GM10847 (cell line): ENCODE data around the gene RHBDL1.

Experiments used
- POLR2A ChIP-seq: IDR thresholded peaks from 2 replicates; pipeline ENCODE4 v1.6.1; 2011; ENCODE audit not compliant: insufficient read length; ENCODE audit errors: extremely low read depth

The RHBDL1 gene

DNA sequence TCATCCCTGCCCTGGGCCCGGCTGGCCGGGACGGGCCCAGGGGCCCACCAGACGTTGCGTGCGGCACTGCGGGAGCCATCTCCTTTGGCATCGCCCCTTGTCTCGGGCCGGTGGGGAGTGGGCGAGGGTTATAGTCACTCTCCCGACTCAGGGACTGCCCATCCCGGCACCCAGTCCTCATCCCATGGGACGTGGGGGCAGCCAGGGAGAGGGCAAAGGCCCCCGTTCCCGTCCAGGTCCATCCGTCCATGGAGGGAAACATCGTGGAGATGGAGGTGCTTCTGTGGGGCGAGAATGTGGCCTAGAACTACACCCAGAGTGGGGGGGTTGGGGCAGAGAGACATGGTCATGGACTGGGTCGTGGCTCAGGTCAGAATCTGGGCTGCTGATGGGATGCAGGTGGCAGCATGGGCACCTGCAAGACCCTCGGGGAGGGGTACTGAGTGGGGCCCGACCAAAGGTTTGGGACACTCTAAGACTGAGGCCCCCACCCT lies 28.7 kb upstream of the RHBDL1 start:
- no peak for TF ChIP-seq POLR2A

DNA sequence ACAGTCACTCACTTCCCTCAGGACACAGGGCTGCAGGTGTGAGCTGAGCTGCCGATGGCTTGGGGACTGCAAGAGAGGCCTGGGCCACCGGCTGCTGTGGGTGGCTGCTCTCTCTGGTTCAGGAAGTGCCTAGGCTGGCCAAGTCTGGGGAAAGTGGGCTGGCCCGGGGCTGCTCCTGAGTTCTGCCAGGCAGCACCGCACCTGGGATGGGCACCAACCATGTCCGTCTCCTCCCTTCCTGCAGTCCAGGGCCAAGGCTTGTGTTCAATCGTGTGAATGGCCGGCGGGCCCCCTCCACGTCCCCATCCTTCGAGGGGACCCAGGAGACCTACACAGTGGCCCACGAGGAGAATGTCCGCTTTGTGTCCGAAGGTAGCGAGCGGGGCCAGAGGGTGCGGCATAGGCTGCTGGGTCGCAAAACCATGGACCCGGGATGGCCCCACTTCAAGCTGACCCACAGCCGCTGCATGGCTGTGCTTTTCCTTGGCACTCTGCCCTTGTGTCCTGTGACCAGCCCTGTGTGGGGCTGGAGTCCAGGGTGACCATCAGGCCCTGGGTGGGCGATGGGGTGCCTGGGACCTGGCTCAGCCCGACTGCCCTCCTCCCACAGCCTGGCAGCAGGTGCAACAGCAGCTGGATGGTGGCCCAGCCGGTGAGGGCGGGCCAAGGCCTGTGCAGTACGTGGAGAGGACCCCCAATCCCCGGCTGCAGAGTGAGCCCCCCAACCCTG lies 28.1 kb upstream of the RHBDL1 start:
- TF ChIP-seq POLR2A: no peak

DNA sequence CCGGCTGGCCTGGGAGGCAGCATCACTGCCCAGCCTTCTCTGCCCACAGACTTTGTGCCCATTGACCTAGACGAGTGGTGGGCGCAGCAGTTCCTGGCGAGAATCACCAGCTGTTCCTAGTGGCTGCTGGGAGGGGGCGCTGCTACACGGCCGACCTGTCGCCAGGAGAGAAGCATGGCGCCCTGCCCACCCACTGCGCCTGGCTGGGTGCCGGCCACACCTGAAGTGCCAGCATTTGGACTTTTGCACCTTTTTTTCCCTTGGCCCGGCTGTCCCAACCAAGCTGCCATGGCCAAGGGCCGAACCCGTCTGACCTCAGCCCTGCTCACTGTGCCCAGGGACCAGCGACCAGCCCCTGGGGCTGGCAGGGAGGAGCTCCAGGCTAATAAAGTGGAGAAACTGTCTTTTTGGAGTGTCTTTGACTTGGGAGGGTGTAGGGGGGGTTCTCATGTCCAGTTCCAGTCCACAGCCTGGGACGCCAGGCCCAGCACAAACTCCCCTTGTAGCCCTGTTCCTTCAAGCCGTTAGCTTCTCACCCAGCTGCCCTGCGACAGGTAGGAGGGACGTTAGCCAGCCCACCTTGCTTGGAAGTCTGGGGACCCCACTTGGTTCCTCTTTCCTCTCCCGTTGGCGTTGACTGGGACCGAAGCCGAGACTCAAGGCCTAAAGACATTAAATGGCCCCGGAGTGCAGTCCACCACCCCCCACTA lies 27.2 kb upstream of the RHBDL1 start:
- no peak for TF ChIP-seq POLR2A

DNA sequence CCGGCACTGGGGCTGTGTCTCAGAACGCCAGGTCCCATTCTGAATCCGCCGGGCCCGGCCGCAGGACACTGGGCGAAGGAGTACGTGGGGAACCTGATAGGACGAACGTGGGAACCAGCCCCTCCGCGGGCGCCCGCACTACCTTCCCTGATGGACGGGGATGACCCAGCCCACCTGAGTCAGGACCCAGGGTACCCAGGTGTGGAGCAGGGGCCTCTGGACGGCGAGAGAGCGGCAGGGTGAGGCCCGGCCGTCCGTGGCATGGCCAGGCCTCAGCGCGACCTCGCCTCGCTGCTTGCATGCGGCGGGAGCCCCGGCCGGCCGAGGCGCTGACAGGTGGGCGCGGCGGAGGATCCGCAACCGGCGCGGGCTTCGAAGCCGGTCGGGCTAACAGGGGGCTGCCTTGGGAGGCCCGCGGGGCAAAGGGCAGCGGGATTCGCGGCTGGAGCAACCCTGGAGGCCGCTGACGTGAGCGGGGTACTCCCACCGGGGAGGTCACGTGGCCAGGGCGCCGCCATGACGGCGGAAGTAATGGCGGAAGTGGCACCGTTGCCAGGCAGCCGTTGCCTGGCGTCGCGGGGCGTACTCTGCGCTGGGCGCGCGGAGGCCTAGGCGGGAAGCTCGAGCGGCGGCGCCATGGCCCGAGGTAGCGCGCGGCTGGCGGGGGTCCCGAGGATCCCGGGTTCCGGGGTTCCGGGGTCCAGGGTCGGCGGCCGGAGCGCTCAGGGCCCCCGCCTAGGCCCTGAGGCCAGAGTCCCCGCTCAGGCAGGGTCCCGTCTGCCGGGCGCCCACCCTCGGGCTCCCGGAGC lies 26.5 kb upstream of the RHBDL1 start, which contains the start of gene WDR90:
TSS of gene WDR90 (plus strand) at position 585 of the 809 bp plus-strand sequence. CDS start at position 637, 52 bp downstream.
- TF ChIP-seq POLR2A: peak; percentile 15

DNA sequence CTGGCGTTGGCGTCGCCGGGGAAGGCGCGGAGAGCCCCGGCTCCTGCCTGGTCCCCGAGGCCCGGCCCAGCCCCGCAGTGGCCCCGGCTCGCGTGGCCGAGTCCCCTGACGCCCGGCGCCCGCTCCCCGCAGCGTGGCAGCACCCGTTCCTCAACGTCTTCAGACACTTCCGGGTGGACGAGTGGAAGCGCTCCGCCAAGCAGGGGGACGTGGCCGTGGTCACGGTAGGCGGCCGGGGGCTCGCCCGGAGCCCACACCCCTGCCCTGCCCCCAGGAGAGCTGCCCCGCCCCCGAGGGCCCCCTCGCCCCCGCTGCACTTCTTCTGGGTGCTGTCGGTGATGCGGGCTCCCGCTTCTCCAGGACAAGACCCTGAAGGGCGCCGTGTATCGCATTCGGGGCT lies 25.8 kb upstream of the RHBDL1 start:
- TF ChIP-seq POLR2A: no peak

DNA sequence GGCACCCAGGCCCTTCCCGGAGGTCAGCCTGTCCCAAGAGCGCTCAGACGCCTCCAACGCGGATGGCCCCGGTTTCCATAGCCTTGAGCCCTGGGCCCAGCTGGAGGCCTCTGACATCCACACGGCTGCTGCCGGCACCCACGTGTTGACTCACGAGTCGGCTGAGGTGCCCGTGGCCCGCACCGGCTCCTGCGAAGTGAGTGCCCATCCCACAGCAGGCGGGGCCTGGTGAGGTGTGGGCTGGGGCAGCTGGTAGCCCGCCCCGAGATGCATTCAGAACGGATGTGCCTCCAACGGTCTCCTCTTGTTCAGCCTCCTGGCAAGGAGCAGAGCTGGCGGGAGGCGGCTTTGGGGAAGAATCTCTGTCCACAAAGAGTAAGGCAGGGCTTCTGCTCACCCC lies 23.6 kb upstream of the RHBDL1 start:
- TF ChIP-seq POLR2A: no peak

DNA sequence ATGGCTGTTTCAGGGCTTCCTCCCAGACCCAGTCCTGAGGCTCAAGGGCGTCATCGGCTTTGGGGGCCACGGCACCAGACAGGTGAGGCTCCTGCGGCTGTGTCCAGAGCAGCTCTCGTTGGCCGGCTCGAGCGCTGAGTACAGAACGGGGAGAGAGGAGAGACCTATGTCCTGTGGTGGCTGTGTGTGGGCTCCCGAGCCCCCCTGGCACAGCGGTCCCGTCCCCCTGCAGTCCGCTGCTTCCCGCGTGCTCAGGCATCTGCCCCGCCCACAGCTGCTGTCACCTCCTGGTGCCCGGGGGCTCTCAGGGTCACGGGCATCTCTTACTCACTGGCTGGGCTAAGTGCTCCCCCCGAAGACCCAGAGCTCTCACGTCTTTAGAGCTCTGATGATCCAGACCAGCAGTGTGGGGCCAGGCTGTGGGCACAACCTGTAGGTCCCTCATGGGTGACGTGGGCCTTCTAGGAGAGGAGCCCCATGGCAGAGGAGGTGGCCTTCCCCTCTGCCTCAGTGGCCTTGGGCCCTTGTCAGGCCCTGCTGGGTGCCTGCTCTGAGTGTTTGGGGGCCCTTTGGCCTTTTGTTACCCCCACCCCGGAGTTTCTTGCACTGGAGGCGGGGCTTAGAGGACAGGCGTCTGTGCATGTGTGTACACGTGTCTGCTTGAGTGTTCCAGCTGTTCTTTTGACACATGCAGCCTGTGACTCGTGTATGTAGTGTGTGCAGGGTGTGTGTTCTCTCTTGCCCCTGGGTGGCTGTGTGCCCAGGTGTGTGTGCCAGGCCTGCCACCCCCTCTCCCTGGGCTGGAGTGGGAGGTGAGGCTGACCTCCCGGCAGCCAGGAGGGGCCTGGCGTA lies 22.8 kb upstream of the RHBDL1 start:
- no peak for TF ChIP-seq POLR2A

DNA sequence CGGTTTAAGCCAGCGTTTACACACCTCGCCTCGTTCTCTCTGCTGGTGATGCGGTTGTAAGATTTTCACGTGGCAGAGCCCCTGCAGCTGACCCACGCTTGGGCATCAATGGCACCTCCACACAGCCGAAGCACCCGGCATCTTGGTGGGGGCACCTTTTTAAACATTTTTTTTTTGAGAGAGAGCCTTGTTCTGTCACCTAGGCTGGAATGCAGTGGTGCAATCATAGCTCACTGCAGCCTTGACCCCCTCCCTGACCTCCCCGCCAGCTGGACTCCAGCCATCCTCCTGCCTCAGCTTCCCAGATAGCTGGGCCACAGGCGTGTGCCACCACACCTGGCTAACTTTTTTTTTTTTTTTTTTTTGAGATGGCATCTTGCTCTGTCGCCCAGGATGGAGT lies 21.4 kb upstream of the RHBDL1 start:
- no peak for TF ChIP-seq POLR2A

DNA sequence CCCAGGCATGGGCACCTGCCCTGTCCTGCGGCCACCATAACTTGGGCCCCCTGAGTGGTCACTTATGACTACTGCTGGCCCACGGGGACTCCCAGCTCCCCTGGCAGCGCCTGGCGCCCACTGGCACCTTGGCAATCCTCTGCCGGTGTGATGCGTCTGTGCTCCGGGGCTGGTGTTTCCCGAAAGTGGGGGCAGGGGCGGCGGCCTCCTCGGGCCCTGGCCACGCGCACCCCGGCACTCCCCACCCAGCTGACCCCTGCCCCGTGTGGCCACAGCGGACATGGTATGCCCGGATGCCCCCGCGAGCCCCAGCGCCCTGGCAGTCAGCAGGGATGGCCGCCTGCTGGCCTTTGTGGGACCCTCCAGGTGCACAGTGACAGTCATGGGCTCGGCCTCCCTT lies 18.0 kb upstream of the RHBDL1 start:
- TF ChIP-seq POLR2A: no peak

DNA sequence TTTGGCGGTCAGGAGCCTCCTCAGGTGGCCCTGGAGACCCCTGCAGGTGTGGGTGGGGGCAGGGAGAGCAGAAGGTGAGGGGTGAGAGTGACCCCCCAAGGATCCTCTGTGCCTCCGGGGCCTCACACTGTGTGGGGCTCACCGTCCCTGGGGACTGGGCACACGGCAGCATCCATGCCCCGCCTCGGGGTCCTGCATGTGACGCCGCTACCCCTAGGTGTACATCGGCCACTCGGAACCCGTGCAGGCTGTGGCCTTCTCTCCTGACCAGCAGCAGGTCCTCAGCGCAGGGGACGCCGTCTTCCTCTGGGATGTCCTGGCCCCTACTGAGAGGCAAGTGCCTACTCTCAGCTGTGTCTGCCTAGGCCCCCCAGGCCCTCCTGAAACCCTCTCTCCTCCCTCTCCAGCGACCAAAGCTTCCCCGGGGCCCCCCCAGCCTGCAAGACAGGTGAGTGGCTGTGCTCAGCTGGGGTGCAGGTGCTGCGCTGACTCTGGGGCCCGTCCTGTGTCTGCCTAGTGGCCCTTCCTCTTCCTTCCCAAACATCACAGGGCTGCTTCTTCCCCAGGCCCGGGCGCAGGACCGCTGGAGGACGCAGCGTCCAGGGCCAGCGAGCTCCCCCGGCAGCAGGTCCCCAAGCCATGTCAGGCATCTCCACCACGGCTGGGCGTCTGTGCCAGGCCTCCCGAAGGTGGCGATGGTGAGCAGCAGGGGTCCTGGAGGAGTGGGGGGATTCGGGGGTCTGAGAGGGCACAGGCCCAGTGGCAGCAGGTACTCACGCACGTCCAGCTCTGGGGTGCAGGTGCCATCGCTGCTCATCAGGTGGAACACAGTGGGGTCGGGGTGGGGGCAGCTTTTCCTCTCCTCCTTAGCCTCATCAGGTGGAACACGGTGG lies 16.5 kb upstream of the RHBDL1 start:
- no peak for TF ChIP-seq POLR2A

DNA sequence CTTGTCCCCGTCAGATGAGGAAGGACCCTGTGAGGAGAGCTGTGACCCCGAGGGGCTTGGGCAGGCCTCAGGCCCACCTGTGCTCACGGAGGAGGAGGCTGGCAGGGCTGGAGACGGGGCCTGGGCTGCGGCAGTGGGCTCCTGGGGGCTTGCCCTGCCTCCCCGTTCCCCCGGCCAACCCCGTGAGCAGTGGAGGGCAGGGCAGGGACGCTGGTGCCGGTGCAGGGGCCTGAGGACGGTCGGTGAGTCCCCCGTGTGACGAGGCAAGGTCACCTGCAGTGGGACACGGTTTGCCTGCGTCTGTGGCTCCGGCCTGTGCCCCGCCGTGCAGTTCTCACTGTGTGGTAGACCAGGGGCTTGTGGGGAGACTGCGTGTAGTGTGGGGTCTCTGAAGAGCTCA lies 15.9 kb upstream of the RHBDL1 start:
- TF ChIP-seq POLR2A: no peak

DNA sequence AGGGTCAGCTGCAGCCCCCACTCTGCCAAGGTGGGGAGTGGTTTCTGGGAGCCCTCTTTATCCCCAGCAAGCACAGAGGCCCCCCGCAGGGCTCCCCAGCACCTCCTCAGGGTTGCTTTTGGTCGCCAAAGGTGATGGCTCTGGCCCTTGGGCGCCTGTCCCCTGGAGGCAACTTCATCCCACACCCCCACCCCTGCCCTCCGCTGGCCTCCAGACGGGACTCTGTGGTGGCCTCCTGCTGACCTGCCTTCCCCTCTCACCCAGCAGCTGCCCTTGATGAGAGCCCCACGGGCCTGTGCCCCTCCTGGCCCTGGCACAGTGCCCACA lies 15.4 kb upstream of the RHBDL1 start:
- TF ChIP-seq POLR2A: no peak

DNA sequence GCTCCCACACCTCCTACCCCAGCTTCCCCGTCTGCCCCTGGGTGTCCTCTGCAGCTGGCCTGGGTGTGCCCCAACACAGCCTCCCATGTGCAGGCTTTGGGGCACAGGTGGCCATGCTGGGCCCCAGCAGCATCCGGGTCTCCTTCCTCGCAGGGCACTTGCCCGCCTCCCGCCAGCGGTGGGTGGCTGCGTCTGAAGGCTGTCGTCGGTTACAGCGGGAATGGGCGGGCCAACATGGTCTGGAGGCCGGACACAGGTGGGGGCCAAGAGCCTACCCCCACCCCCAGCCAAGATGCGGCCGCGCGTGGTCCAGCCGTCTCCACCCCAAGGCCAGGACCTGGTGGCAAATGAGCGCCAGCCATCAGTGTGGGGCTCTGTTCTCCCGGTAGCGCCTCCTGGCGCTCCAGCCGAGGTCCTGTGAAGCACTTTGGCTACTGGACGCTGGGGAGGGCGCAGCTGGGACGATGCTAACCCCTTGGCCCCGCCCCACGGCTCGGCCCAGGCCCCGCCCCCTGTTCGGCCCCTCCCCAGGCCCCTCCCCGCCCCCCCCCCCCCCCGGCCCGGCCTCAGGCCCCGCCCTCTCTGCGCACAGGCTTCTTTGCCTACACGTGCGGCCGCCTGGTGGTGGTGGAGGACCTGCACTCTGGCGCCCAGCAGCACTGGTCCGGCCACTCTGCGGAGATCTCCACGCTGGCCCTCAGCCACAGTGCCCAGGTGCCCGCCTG lies 14.8 kb upstream of the RHBDL1 start:
- no peak for TF ChIP-seq POLR2A
